Bronchial epithelial cell (primary cell): Measurements from ENCODE around the gene C10orf90. TPM values are rescaled to one million over a fixed set of nuclear protein-coding genes. Genes with fewer than 3 reads are reported as not detected.
"Not testable (repeated sequence)": the region's sequence is repeated elsewhere in the genome, so short reads cannot be mapped to it uniquely, and the experiment has no call there.

Source experiments
- DNase-seq: peaks from one replicate; pipeline ENCODE4 v3.0.0-alpha.2; 2010; ENCODE audit warnings: low read depth
- FAIRE-seq: peaks from 2 replicates; lab custom pipeline; 2011; peaks lifted over from hg19 to GRCh38; lab: Jason Lieb, UNC
- H3K27me3 ChIP-seq: 2 replicates; pipeline ENCODE4 v1.5.1; 2011; ENCODE audit warnings: low read length; ENCODE audit not compliant: control insufficient read depth, insufficient read depth
- H3K36me3 ChIP-seq: 2 replicates; pipeline ENCODE4 v1.5.1; 2011; ENCODE audit warnings: low read length; ENCODE audit not compliant: control insufficient read depth, insufficient read depth
- H3K4me3 ChIP-seq: 2 replicates; pipeline ENCODE4 v1.5.1; 2011; ENCODE audit warnings: mild to moderate bottlenecking, low read depth, low read length, control low read depth
- CTCF ChIP-seq: IDR thresholded peaks from 2 replicates; pipeline ENCODE4 v1.5.1; 2011; ENCODE audit warnings: mild to moderate bottlenecking, moderate library complexity, low read length, control low read depth, inconsistent platforms; ENCODE audit not compliant: insufficient read depth, severe bottlenecking
- total RNA-seq: library from RNA; depleted of rRNA; stranded (reverse); fragments of >200 nt; gene quantifications from 2 replicates; pipeline ENCODE4 v1.2.1, GENCODE V29; 2014

The C10orf90 gene
- total RNA-seq, 1 donor from 2014 or later, result not detected

- DNase-seq (no peak), FAIRE-seq (no peak)
- no peaks in the 10 kb centered on the region for H3K36me3 ChIP-seq
- TF ChIP-seq CTCF, result no peak
- no peaks in the 10 kb centered on the region for H3K27me3 ChIP-seq
- no peak overlapping the region for H3K4me3 ChIP-seq
These were observed 119.3 kb downstream of the C10orf90 start for GRCh38 chr10:126551202-126551601.

- FAIRE-seq, H3K4me3 ChIP-seq: not testable (repeated sequence)
These were observed 119.9 kb downstream of the C10orf90 start for GRCh38 chr10:126550586-126550985.

DNA sequence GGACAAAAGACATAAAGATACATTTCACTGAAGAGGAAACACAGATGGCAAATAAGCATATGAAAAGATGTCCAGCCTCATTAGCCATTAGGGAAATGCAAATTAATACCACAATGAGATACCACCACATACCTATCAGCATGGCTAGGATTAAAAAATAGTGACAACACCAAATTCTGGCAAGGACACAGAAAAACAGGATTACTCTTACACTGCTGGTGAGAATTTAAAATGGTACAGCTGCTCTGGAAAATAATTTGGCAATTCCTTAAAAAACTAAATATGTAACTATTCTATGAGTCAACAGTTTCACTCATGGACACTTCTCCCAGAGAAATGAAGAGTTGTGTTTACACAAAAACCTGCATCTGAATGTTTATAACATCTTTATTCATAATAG lies 121.1 kb downstream of the C10orf90 start:
- DNase-seq (no peak), FAIRE-seq (no peak)
- Histone ChIP-seq H3K27me3 (no peaks in the 10 kb centered on the region), H3K4me3 (no peak overlapping the region), H3K36me3 (no peaks in the 10 kb centered on the region)
- no peak for TF ChIP-seq CTCF

More at GRCh38 chr10:126550586-126550985, 119.9 kb downstream of the C10orf90 start:
- H3K36me3 ChIP-seq, H3K27me3 ChIP-seq, DNase-seq: not testable (repeated sequence)

- no peaks in the 10 kb centered on the region for H3K27me3 ChIP-seq
- DNase-seq (no peak), FAIRE-seq (no peak)
- TF ChIP-seq CTCF, result no peak
- no peaks in the 10 kb centered on the region for H3K36me3 ChIP-seq
- H3K4me3 ChIP-seq, result no peak overlapping the region
These were observed 125.9 kb downstream of the C10orf90 start for GRCh38 chr10:126544565-126544964.

- TF ChIP-seq CTCF, result no peak
- DNase-seq (peak; percentile 10), FAIRE-seq (no peak)
- no peak overlapping the region for H3K4me3 ChIP-seq
- H3K36me3 ChIP-seq, result no peaks in the 10 kb centered on the region
- H3K27me3 ChIP-seq, result no peaks in the 10 kb centered on the region
These were observed 131.9 kb downstream of the C10orf90 start for GRCh38 chr10:126538439-126539135.

DNA sequence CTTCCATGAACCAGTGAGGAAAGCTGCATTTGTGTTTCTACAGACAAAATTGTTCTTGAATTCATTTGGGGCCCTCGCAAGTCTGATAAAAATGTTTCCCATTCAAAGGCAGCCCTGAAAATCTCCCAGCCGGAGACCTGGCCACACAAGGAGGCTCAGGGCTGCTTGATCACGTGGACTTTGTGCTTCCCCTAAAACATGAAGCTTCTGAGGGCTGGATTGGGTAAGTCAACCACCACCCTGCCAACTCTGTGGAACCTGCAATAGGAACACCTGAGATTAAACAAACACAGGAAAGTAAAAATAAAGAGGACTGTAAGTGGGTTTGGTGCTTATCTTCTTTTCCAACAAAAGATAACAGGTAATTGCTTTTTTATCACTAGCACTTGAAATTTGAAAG lies 133.8 kb downstream of the C10orf90 start:
- DNase-seq, result no peak
- Histone ChIP-seq H3K4me3 (no peak overlapping the region), H3K27me3 (no peaks in the 10 kb centered on the region), H3K36me3 (no peaks in the 10 kb centered on the region)
- TF ChIP-seq CTCF, result no peak
- no peak for FAIRE-seq
